HG03175 (cell line): ENCODE data around the gene PPIL6.
"Not testable (repeated sequence)": the region's sequence is repeated elsewhere in the genome, so short reads cannot be mapped to it uniquely, and the experiment has no call there.

Source experiments
- ATAC-seq: cut with Tn5 transposase; IDR thresholded peaks from one replicate; pipeline ENCODE4 v1.9.1; 2021; ENCODE audit warnings: mild to moderate bottlenecking, moderate library complexity; ENCODE audit not compliant: unreplicated experiment

PPIL6 gene

DNA sequence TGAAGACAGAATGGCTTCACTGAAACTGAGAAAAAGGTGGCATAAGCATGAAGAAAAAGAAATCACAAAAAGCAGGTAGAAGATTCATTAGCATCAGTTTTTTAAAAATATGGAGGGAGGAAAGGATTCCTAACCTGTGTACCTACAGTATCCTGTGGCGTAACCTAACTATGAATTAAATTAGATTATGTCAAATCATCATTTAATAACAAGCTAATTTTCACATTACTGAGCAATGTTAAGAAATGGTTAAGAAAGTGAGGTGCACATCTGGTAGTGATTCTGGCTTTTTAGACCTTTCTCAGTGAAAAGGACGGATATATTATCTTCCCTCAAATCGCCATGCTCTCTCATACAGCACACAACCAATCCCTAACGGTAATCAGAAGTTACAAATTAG lies 70.7 kb downstream of the PPIL6 start:
- no peak for ATAC-seq

- not testable (repeated sequence) for ATAC-seq
These were observed 75.9 kb downstream of the PPIL6 start for GRCh38 chr6:109364382-109365078.

GRCh38 chr6:109363753-109364152 lies 76.7 kb downstream of the PPIL6 start:
- ATAC-seq = no peak

DNA sequence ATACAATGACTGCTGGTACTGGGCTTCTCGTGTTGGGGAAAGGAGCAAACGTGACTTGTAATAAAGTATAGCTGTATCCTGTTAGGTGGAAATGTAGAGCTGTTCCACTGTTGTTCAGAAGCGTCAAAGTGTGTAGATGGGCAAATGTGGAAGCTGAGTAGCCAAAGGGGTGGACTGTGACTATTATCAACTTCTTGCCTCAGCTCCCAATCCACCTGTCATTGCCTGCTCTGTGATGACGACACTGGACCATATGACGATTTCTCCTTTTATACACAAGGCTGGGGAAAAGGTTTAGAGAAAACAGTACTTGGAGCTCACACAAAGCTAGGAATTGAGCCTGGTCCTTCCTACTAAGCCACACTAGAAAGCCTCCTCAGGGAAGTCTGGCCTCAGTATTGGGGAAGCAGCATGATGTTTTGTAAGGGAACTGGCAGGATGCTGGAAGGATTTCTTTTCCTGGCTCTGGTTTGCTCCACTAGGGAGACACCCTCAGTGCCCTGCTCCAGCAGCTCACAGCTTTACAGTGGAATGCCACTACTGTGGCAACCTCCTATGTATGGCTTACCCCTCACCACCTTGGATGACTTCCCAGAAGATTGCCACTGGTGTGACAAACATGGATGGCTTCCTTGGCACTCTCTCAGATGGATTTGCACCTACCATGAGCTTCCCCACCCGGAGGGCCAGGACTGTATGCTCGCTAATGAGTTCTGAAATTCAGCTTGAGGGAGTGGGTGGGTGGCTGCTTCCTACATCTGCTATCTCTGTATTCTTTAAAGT lies 78.1 kb downstream of the PPIL6 start:
- ATAC-seq = no peak

DNA sequence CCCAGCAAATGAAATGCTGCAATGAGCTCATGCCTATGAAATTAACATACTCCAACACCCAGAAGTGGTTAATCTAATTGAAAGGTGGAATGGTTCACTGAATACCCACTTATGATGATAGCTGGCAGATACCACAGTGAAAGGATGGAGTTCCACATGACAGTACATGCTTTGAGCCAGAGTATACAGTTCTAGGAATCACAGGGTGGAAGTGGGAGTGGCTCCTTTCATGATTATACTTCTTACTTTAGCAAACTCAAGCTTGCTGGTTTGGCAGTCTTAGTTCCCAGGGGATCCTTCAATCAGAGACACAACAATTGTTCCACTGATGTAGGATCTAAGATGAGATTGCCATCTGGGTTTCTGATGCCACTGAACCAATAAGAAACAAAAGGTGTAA lies 79.6 kb downstream of the PPIL6 start:
- ATAC-seq = no peak

- no peak for ATAC-seq
These were observed 80.1 kb downstream of the PPIL6 start for GRCh38 chr6:109360281-109360680.

DNA sequence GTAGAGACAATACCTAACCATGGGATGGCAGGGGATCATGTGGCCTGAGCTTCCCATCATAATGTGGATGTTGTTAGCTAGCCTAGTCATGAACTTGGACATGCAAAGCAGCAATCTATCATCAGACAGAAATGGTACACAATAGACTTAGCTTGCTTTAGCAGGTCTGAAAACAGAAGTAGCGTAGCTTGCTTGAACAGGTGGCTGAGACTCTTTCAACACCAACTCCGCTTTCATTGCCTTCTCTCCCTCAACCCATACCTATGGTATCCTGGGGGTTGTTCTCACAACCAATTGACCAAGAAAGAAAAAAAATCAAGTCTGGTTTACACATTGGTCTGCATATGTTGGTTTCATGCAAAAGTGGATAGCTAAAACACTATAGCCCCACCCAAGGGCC lies 81.2 kb downstream of the PPIL6 start:
- ATAC-seq = no peak

- no peak for ATAC-seq
These were observed 82.2 kb downstream of the PPIL6 start for GRCh38 chr6:109358204-109358603.

DNA sequence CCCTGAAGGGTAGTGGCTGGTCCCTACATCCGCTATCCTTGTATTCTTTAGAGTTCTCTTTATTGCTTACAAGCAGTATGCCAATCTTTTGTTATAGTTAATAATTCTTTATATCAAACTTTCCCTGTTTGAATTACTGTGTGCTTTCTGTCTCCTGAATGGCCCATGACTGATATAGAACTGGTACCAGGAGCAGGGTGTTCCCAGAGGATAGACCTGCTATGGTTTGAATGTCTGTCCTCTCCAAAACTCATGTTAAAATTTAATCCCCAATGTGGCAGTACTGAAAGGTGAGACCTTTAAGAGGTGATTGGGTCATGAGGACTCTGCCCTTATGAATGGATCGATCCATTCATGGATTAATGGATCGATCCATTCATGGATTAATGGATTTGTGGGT lies 84.2 kb downstream of the PPIL6 start:
- no peak for ATAC-seq

DNA sequence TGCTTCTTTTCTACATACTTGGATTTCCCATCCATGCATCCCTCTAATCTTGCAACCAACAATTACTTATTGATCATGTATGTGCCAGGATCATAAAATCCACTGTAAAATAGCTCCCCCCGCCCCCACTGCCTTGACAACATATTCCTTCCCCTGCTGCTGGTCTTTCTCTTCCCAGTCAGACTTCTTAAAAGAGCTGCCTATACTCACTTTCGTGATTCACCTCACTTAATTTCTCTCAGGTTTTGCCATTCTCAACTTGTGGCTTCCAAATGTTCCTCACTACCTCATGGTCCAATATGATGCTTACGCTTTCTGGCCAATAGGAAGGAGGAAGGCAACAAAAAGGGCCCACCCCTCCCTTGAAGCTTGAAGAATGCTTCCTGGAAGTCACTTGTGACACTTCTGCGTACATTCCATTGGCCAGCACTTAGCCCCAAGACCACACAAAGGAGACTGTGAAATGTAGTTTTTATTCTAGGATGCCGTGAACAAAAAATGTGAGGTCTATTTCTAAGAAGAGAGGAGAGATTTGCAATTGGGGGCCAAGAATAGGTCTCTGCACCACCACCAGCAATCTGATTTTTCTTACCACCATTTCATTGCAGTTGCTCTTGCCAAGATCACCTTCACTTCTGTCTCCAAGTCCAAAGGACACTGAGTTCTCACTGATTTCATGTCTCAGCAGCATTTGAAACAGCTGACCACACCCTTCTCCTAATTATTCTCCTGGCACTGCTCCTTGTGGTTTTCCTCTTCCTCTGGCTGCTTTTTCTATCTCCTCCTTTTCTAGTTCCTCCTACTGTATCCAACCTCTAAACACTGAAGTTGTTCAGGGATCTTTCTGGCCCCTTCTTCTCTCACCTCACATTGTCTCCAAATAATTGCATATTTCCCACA lies 88.9 kb downstream of the PPIL6 start:
- ATAC-seq = no peak

GRCh38 chr6:109349419-109349987 lies 90.9 kb downstream of the PPIL6 start:
- ATAC-seq = no peak

DNA sequence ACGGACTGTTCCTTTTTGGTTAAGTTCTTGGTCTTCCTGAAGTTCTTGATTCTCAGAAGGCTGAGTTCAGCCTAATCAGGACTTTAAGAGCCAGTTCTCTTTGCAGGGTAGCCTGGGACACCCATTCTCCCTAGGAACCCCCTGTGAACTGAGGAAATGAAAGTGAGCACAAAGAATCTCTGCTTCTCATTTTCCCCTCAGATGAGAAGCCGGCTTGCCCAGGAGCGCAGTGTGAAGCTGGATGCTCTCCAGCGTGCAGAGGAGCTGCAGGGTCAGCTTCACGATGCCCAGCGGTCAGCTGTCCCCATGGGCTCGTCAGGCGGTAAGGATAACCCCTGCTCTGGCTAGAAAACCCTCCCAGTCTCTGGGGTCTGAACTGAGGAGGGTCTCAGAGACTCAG lies 92.2 kb downstream of the PPIL6 start:
- ATAC-seq = no peak

- no peak for ATAC-seq
These were observed 92.6 kb downstream of the PPIL6 start for GRCh38 chr6:109347779-109348178.

DNA sequence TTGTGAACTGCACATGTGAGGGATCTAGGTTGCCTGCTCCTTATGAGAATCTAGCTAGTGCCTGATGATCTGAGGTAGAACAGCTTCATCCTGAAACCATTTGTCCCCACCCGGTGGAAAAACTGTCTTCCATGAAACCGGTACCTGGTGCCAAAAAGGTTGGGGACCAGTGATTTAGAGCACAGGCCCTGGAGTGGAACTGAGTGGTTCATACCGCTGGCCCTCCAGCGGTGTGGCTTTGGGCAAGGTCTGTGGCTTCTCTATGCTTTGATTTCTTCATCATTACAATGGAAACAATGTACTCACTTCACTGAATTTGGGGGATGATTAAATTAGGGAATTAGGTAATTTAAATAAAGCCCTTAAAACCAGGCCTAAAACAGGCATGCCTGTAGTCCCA lies 94.4 kb downstream of the PPIL6 start:
- no peak for ATAC-seq

DNA sequence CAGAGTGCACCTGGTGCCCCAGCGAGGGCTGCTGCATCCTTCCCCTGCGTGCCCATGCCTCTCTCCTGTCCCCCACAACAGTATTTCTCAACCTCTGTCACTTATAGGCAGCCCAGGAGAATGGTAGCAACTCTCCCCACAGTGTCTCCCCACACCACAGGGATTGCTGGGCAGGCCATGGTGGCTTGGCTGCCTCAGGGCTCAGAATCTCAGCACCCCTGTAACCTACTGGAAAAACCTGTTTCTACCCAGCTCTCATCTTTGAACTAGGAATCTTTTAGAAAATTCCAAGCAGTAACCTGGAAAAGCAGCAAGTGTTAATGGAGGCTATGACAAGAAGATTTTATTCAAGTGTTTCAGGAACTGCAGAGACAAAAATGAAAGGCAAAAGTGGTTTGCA lies 96.2 kb downstream of the PPIL6 start:
- ATAC-seq = no peak

- no peak for ATAC-seq
These were observed 96.9 kb downstream of the PPIL6 start for GRCh38 chr6:109343518-109343917.

DNA sequence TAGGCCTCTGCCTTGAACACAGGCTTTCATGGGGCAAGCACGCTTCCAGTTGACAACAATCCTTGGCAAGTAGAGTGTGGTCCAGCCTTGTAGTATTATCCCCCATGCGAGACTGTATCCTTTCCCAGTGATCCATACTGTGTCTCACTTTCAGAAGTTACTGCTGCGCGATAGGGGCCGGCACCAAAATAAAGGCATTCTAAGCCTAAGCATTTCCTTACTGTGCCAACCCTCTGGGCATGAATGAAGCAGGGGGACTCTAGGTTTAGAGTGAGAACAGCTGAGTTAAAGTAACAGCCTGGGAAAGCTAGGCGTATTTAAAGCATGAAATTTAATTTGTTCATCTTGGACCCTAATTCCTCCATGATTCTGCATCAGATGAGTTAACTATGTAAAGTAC lies 97.5 kb downstream of the PPIL6 start:
- no peak for ATAC-seq

- ATAC-seq = no peak
These were observed 97.9 kb downstream of the PPIL6 start for GRCh38 chr6:109342506-109342905.

- ATAC-seq = no peak
These were observed 99.6 kb downstream of the PPIL6 start for GRCh38 chr6:109340811-109341210.
